ENCODE results near the gene SMARCA2. TPM values are rescaled to one million over a fixed set of nuclear protein-coding genes. Genes with fewer than 3 reads are reported as not detected.

Gene SMARCA2
- total RNA-seq, 2 donors from 2014 or later, result 63.8 to 109 TPM

DNA sequence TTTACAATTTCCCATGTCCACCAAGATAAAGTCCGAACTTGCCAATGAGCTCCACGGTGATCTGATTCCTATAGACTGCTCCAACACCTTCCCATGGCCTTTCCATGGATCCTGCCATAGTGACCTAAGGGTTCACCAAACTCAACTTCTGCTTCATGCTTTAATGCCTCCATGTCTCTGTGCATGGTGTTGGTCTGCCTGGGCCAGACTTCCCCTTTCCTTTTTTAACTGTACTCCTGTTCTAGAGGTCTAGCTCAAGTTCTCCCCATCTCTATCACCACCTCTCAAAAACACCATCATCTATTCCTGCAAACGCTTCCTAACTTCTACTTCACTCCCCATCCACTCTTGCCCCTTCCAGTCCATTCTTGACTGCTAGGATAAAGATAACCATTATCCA is 14.8 kb upstream of the SMARCA2 start:
- Histone ChIP-seq H3K4me3 (no peak overlapping the region), H3K4me1 (no peaks in the 10 kb centered on the region), H3K36me3 (no peaks in the 10 kb centered on the region), H3K27ac (no peak overlapping the region), H3K27me3 (no peaks in the 10 kb centered on the region), H3K9me3 (no peaks in the 10 kb centered on the region)
- TF ChIP-seq CTCF (IDR thresholded peaks at IDR 0.05), result no peak
- no peak for DNase-seq (ENCODE audit: low spot score)

- TF ChIP-seq CTCF (IDR thresholded peaks at IDR 0.05), result no peak
- no peak overlapping the region for H3K4me3 ChIP-seq
- DNase-seq (ENCODE audit: low spot score), result no peak
Measured at GRCh38 chr9:2008372-2008771, 6.8 kb upstream of the SMARCA2 start.

DNA sequence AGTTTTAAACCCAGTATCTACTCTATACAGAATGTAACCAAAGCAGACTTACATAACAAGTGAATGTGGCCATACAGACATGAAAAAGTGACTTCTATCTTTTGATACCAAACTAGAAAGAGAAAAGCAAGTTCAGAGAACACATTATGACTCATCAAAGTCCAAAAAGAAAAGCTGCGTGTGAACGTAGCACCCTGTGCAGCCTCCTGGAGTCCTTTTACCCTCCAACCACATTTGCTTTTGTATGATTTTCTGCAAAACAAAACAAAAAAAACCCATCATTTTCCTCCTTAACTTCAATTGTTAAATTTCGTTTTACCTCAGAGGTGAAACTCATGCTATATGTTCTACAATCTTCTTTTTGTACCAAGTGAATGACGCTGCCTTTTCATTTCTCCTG is 2.8 kb upstream of the SMARCA2 start:
- H3K36me3 ChIP-seq, result no peaks in the 10 kb centered on the region
- H3K27ac ChIP-seq, result no peak overlapping the region
- H3K4me3 ChIP-seq, result no peak overlapping the region
- no peaks in the 10 kb centered on the region for H3K9me3 ChIP-seq
- DNase-seq (ENCODE audit: low spot score), result no peak
- peaks cover 0 to 12% of the 10 kb centered on the region in 2 donors for H3K4me1 ChIP-seq
- no peak for TF ChIP-seq CTCF (IDR thresholded peaks at IDR 0.05)
- H3K27me3 ChIP-seq, result no peaks in the 10 kb centered on the region

More at GRCh38 chr9:2008372-2008771, 6.8 kb upstream of the SMARCA2 start:
- no peaks in the 10 kb centered on the region for H3K9me3 ChIP-seq
- H3K27me3 ChIP-seq, result no peaks in the 10 kb centered on the region
- no peaks in the 10 kb centered on the region for H3K36me3 ChIP-seq
- no peak overlapping the region for H3K27ac ChIP-seq
- no peaks in the 10 kb centered on the region for H3K4me1 ChIP-seq

DNA sequence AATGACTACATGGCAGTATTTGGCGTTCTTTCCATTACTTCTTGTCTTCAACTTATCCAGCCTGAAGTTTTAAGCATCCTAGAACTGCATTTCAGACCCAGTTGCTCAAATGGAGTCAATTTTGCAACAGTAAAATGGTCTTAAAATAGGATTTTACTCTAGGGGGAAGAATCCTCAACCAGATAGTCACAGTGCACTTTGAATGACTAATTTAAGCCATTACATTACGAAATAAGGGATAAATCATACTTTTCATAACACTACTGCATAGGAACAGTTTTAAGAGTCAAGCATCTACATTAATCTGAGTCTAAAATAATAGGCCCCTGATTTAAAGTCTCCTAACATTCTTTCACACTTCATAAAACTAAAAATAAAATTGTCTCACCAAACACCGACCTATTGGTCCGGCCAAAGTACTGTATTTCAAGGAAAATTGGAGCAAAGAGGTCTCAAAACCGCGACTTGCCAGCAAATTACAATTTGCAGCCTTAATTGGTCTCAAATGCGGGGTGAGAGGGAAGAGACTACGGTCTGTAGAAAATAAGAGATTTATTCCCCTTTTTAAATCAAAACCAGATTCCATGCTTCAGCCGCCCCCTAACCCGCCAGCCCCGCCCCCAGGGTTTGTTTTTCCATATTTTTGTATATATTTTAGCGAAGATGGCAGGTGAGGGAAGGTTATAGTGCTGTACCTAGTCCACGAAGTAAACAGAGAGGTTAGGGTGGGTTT is 1.2 kb upstream of the SMARCA2 start:
- peak overlapping the region; percentile 72 to 83 for H3K4me3 ChIP-seq
- no peaks in the 10 kb centered on the region for H3K36me3 ChIP-seq
- TF ChIP-seq CTCF (IDR thresholded peaks at IDR 0.05), result no peak
- H3K4me1 ChIP-seq, result peaks cover 0 to 19% of the 10 kb centered on the region in 2 donors
- peak overlapping the region; percentile 95 to 99 for H3K27ac ChIP-seq
- H3K27me3 ChIP-seq, result no peaks in the 10 kb centered on the region
- H3K9me3 ChIP-seq, result no peaks in the 10 kb centered on the region
- no peak for DNase-seq (ENCODE audit: low spot score)

GRCh38 chr9:2015581-2016407 is 647 bp downstream of the SMARCA2 start:
- H3K36me3 ChIP-seq, result no peaks in the 10 kb centered on the region
- no peaks in the 10 kb centered on the region for H3K9me3 ChIP-seq
- peak overlapping the region; percentile 95 to 99 for H3K27ac ChIP-seq
- H3K4me1 ChIP-seq, result peaks cover 0 to 38% of the 10 kb centered on the region in 2 donors
- DNase-seq (ENCODE audit: low spot score), result peak; percentile 73
- no peaks in the 10 kb centered on the region for H3K27me3 ChIP-seq
- peak overlapping the region; percentile 80 to 83 for H3K4me3 ChIP-seq
- TF ChIP-seq CTCF (IDR thresholded peaks at IDR 0.05), result no peak

Measured in right atrium auricular region (tissue), 2 donors.